HG03196 (cell line): ENCODE results near the gene EEIG1.
A peak's percentile ranks its signal among the peaks of the same experiment; 100 is the strongest.
"Not testable (repeated sequence)": the region's sequence is repeated elsewhere in the genome, so short reads cannot be mapped to it uniquely, and the experiment has no call there.

Source experiments
- ATAC-seq: cut with Tn5 transposase; IDR thresholded peaks from one replicate; pipeline ENCODE4 v1.9.1; 2021; ENCODE audit not compliant: unreplicated experiment

The EEIG1 gene

GRCh38 chr9:127980706-127981558 lies at the start of gene EEIG1:
Gene EEIG1, minus strand, starts transcription at chr9:127980989. Its CDS starts 852 bp downstream, at chr9:127980137.
- peak; percentile 70 for ATAC-seq

GRCh38 chr9:128027705-128028104 lies 46.9 kb upstream of the EEIG1 start:
- ATAC-seq, result no peak

- peak; percentile 9 for ATAC-seq
Observed at GRCh38 chr9:128026773-128027541, 46.2 kb upstream of the EEIG1 start.

GRCh38 chr9:128026255-128026772 lies 45.5 kb upstream of the EEIG1 start:
- peak; percentile 42 for ATAC-seq

- ATAC-seq, result no peak
Observed at GRCh38 chr9:128025736-128026135, 44.9 kb upstream of the EEIG1 start.

GRCh38 chr9:128024761-128025308 lies 44.0 kb upstream of the EEIG1 start:
- ATAC-seq, result no peak

- not testable (repeated sequence) for ATAC-seq
Observed at GRCh38 chr9:128023671-128024070, 42.9 kb upstream of the EEIG1 start.

- no peak for ATAC-seq
Observed at GRCh38 chr9:128022886-128023285, 42.1 kb upstream of the EEIG1 start.

GRCh38 chr9:128021098-128021497 lies 40.3 kb upstream of the EEIG1 start:
- no peak for ATAC-seq

- ATAC-seq, result no peak
Observed at GRCh38 chr9:128020692-128021091, 39.9 kb upstream of the EEIG1 start.

GRCh38 chr9:128015696-128016095 lies 34.9 kb upstream of the EEIG1 start:
- no peak for ATAC-seq

- ATAC-seq, result no peak
Observed at GRCh38 chr9:128011071-128011817, 30.5 kb upstream of the EEIG1 start.

- ATAC-seq, result no peak
Observed at GRCh38 chr9:128009639-128010038, 28.9 kb upstream of the EEIG1 start.

- no peak for ATAC-seq
Observed at GRCh38 chr9:128008171-128008570, 27.4 kb upstream of the EEIG1 start.

GRCh38 chr9:128007566-128008138 lies 26.9 kb upstream of the EEIG1 start:
- peak; percentile 55 for ATAC-seq

GRCh38 chr9:128006332-128006996 lies 25.7 kb upstream of the EEIG1 start:
- ATAC-seq, result no peak

GRCh38 chr9:128005923-128006322 lies 25.1 kb upstream of the EEIG1 start:
- no peak for ATAC-seq

- no peak for ATAC-seq
Observed at GRCh38 chr9:128003966-128004604, 23.3 kb upstream of the EEIG1 start.

GRCh38 chr9:128002959-128003358 lies 22.2 kb upstream of the EEIG1 start:
- no peak for ATAC-seq
